Esophagus muscularis mucosa (tissue), 4 donors: ENCODE data around the gene PXDN. TPM values are rescaled to one million over a fixed set of nuclear protein-coding genes. Genes with fewer than 3 reads are reported as not detected.
"Not testable (repeated sequence)": the region's sequence is repeated elsewhere in the genome, so short reads cannot be mapped to it uniquely, and the experiment has no call there.

Source experiments
- DNase-seq: peaks from one replicate; pipeline ENCODE4 v3.0.0-alpha.2; 2017; ENCODE audit errors: extremely low spot score
- H3K27ac ChIP-seq, 4 donors: fragments of 200-600 bp; sonication (generic); replicated peaks in 1 of 4; 1 replicate in 3 of 4; 2 replicates in 1 of 4; pipeline ENCODE4 v1.5.1; 2016 to 2019; ENCODE audit warnings: mild to moderate bottlenecking in 1 of 4
- H3K27me3 ChIP-seq, 4 donors: fragments of 200-600 bp; sonication (generic); one replicate each; pipeline versions ENCODE4 v1.5.1 to v1.6.0; 2016 to 2019
- H3K36me3 ChIP-seq, 4 donors: fragments of 200-600 bp; sonication (generic); one replicate each; pipeline ENCODE4 v1.5.1; 2016 to 2019
- H3K4me1 ChIP-seq, 4 donors: fragments of 200-600 bp; sonication (generic); one replicate each; pipeline ENCODE4 v1.5.1; 2016 to 2019
- H3K4me3 ChIP-seq, 4 donors: fragments of 200-600 bp; sonication (generic); 1 replicate in 2 of 4; 2 replicates in 2 of 4; pipeline ENCODE4 v1.5.1; 2016 to 2019; ENCODE audit warnings: mild to moderate bottlenecking in 4 of 4, moderate library complexity in 1 of 4
- H3K9me3 ChIP-seq, 4 donors: fragments of 200-600 bp; sonication (generic); 1 replicate in 3 of 4; 2 replicates in 1 of 4; pipeline ENCODE4 v1.5.1; 2016 to 2019
- EP300 ChIP-seq: sonication (generic); formaldehyde crosslinking; IDR thresholded peaks from one replicate; pipeline ENCODE4 v1.6.1; 2017; ENCODE audit warnings: antibody characterized with exemption
- POLR2A ChIP-seq: fragments of 450-650 bp; IDR thresholded peaks from one replicate; pipeline ENCODE4 v1.6.1; 2017; ENCODE audit warnings: antibody characterized with exemption, moderate library complexity, mild to moderate bottlenecking, low read depth
- POLR2AphosphoS5 ChIP-seq, 2 donors: sonication (generic); formaldehyde crosslinking; IDR thresholded peaks; one replicate each; pipeline ENCODE4 v1.6.1; 2017; ENCODE audit warnings: antibody characterized with exemption in 2 of 2
- WGBS: methylation state at CpG from one replicate; pipeline ENCODE4 v1.1.5; 2018; 5-methylcytosine and 5-hydroxymethylcytosine counted together
- intact Hi-C: fragments of 100-400 bp; cut with DNase I; formaldehyde crosslinking; loops from one replicate; pipeline ENCODE4 v1.15.1; 2023
- total RNA-seq, 4 donors: library from RNA; depleted of rRNA; stranded (reverse); fragments of >200 nt; gene quantifications; one replicate each; pipeline versions ENCODE4 v1.1.0 to v1.2.1, GENCODE V29; 2016
- TF ChIP-seq, protein P1 (sequence below), 3 experiments: fragments of 200-600 bp in 2 of 3; fragments of 450-650 bp in 1 of 3; sonication (generic) in 2 of 3; IDR thresholded peaks; one replicate each; pipeline ENCODE4 v1.5.1; 2017 to 2019; ENCODE audit warnings: antibody characterized with exemption in 3 of 3, mild to moderate bottlenecking in 2 of 3, moderate library complexity in 1 of 3

The PXDN gene
- total RNA-seq, 4 donors from 2014 or later, result 19.9 to 81.6 (median 50.1) TPM

DNA sequence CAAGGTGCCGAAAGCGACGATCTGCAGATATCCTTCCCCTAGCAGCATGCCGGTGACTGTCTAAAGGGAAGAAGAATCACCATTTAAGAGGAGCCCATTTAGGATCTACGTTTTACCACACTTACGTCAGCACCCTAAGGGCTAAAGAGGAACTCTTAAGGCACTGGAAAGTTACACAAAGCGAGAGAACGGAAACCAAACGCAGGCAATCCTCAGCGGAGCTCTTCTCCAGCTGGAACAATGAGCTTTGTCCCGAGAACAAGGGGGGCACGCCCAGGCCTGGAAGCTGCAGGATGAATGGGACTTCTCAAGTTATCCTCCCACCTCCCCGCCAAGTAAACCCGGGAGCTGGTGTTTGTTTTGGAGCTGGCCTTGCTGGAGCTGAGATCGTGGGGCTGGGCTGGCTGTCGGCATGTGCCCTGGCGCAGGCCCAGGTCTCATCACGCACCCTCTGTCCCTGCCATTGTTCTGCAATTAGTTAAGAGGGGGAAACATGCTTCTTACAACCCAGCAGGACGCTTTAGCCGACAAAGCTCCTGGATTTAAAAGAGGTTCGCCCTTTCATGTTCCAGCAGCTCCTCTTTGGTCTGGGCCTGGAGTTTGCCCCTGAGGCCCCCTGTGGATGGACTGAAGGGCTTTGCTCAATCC lies 36.4 kb downstream of the PXDN start:
- 22% methylated on average over 13 of the region's 21 CpGs for WGBS
- no peak for DNase-seq
- H3K4me1 ChIP-seq, result peaks cover 31 to 57% (median 40%) of the 10 kb centered on the region in 4 donors
- peak overlapping the region; percentile 77 to 88 (median 88) for H3K27ac ChIP-seq
- no peaks in the 10 kb centered on the region for H3K9me3 ChIP-seq
- TF ChIP-seq POLR2A, result no peak
- TF ChIP-seq EP300, result peak; percentile 25
- peak; percentile 84 to 93 for TF ChIP-seq POLR2AphosphoS5 (IDR thresholded peaks at IDR 0.05)
- TF ChIP-seq, protein P1, sequence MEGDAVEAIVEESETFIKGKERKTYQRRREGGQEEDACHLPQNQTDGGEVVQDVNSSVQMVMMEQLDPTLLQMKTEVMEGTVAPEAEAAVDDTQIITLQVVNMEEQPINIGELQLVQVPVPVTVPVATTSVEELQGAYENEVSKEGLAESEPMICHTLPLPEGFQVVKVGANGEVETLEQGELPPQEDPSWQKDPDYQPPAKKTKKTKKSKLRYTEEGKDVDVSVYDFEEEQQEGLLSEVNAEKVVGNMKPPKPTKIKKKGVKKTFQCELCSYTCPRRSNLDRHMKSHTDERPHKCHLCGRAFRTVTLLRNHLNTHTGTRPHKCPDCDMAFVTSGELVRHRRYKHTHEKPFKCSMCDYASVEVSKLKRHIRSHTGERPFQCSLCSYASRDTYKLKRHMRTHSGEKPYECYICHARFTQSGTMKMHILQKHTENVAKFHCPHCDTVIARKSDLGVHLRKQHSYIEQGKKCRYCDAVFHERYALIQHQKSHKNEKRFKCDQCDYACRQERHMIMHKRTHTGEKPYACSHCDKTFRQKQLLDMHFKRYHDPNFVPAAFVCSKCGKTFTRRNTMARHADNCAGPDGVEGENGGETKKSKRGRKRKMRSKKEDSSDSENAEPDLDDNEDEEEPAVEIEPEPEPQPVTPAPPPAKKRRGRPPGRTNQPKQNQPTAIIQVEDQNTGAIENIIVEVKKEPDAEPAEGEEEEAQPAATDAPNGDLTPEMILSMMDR (IDR thresholded peaks at IDR 0.05), result peak in 1 of 3 experiments; percentile 2
- no peaks in the 10 kb centered on the region for H3K36me3 ChIP-seq
- no peaks in the 10 kb centered on the region for H3K27me3 ChIP-seq
- H3K4me3 ChIP-seq, result peak overlapping the region; percentile 28 to 42 (median 38)
- intact Hi-C loops, result no loop called here

DNA sequence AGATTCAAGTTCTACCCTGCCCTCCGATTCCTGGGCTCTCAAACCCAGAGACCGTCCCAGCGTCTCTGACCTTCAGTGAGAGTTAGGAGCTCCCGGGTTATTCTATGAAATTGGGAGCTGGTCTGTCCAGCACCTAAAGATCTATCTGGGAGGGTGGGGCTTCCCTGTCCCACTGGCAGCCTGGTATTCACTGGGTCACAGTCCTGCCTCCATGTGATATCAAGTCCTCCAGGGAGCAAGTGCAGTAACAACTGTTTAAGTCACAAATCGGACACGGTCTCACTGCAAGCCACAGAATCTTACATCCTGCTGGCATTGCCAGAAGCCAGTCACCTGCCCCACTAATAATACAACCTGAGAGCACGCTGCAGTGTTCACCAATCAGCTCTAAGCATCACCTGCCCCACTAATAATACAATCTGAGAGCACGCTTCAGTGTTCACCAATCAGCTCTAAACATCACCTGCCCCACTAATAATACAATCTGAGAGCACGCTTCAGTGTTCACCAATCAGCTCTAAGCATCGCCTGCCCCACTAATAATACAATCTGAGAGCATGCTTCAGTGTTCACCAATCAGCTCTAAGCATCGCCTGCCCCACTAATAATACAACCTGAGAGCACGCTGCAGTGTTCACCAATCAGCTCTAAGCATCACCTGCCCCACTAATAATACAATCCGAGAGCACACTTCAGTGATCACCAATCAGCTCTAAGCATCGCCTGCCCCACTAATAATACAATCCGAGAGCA lies 38.0 kb downstream of the PXDN start:
- intact Hi-C loops, H3K4me3 ChIP-seq, H3K27ac ChIP-seq, DNase-seq, H3K27me3 ChIP-seq, H3K36me3 ChIP-seq, H3K9me3 ChIP-seq: not testable (repeated sequence)
- 86% methylated on average over 9 of the region's 15 CpGs for WGBS
- peaks cover 28 to 46% (median 34%) of the 10 kb centered on the region in 4 donors for H3K4me1 ChIP-seq

DNA sequence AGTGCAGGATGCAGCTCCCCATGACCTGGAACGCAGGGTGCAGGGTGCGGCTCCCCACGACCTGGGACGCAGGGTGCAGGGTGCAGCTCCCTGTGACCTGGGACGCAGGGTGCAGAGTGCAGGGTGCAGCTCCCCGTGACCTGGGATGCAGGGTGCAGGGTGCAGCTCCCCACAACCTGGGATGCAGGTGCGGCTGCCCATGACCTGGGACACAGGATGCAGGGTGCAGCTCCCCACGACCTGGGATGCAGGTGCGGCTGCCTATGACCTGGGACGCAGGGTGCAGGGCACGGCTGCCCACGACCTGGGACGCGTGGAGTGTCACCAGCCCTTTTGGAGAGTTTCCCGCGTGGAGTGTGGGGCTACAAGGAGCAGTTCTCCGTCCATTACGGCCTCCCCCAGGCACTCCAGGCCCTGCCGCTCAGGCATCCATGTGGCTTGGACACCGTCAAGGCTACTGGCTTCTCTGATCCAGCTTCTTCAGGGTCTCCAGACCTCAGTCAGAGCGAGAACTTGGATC lies 38.7 kb downstream of the PXDN start:
- WGBS, result 90% methylated on average over 6 of the region's 21 CpGs
- Histone ChIP-seq H3K27ac (no peak overlapping the region), H3K9me3 (no peaks in the 10 kb centered on the region), H3K4me1 (peaks cover 28 to 46% (median 34%) of the 10 kb centered on the region in 4 donors), H3K4me3 (no peak overlapping the region), H3K27me3 (no peaks in the 10 kb centered on the region), H3K36me3 (no peaks in the 10 kb centered on the region)
- no peak for DNase-seq
- intact Hi-C loops, result no loop called here
- TF ChIP-seq EP300 (no peak), POLR2AphosphoS5 (IDR thresholded peaks at IDR 0.05) (no peak), POLR2A (no peak)
- TF ChIP-seq, protein P1 (IDR thresholded peaks at IDR 0.05), result no peak

DNA sequence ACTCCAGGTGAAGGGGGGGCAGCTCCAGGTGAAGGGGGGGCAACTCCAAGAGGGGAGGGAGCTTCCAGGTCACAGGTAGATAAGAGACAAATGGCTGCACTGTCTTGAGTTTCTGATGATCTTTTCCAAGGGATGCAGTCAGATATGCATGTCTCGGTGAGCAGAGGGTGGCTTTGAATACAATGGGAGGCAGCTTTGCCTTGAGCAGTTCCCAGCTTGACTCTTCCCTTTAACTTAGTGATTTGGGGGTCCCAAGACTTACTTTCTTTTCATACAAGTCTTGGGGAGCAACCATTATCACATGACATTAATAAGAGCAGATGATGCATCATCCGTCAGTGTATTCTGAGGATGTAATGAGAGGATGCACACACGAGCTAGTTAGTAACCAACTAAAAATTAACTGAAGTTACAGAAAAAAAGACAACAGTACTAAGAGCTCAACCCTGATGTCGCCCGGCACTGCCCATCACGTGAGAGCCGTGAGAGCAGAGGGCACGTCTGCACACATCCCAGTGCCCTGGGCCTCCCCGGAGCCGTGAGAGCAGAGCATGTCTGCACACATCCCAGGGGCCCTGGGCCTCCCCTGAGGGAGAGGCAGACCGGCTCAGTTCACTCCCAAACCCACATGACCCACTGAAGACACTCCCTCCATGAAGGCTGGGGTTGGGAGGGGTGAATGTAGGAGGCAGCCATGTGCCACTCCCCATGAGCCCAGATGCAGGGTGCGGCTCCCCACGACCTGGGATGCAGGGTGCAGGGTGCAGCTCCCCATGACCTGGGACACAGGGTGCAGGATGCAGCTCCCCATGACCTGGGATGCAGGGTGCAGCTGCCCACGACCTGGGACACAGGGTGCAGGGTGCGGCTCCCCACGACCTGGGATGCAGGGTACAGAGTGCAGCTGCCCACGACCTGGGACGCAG lies 39.4 kb downstream of the PXDN start:
- Histone ChIP-seq H3K27ac (no peak overlapping the region), H3K4me1 (peaks cover 27 to 44% (median 31%) of the 10 kb centered on the region in 4 donors), H3K4me3 (no peak overlapping the region), H3K27me3 (no peaks in the 10 kb centered on the region), H3K9me3 (no peaks in the 10 kb centered on the region), H3K36me3 (no peaks in the 10 kb centered on the region)
- no peak for DNase-seq
- intact Hi-C loops, result no loop called here
- TF ChIP-seq POLR2AphosphoS5 (IDR thresholded peaks at IDR 0.05), result no peak
- no peak for TF ChIP-seq EP300
- no peak for TF ChIP-seq POLR2A
- TF ChIP-seq, protein P1 (IDR thresholded peaks at IDR 0.05), result no peak
- WGBS, result 89% methylated on average over 13 of the region's 18 CpGs
